CD1c-positive myeloid dendritic cell (primary cell): Measurements from ENCODE around the gene FKBP2.

Experiments
- DNase-seq: peaks from one replicate; pipeline ENCODE4 v3.0.0-alpha.2; 2016; ENCODE audit errors: extremely low spot score

The FKBP2 gene

GRCh38 chr11:64240435-64241240 is at the start of gene FKBP2:
Gene FKBP2 (plus strand): TSS chr11:64241095. CDS start chr11:64242388, 1,293 bp downstream.
- peak; percentile 99 for DNase-seq

- DNase-seq = peak; percentile 85
These were observed 48.5 kb upstream of the FKBP2 start for GRCh38 chr11:64192434-64192833.

GRCh38 chr11:64196626-64197025 is 44.3 kb upstream of the FKBP2 start:
- peak; percentile 66 for DNase-seq

DNA sequence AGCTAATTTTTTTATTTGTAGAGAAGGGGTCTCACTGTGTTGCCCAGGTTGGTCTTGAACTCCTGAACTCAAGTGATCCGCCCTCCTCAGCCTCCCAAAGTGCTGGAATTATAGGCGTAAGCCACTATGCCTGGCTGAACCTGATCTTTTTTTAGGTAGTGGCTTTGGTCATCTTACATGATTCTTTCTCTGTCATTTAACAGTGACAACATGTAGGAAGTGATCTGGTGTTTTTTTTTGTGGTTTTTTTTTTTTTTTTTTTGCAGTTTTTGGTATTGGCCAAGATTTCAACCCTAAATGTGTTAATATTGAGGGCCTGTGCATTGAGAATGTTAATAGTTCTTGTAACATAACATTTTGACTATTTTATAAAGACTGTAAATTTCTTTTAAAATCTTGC is 42.4 kb upstream of the FKBP2 start:
- DNase-seq = no peak

DNA sequence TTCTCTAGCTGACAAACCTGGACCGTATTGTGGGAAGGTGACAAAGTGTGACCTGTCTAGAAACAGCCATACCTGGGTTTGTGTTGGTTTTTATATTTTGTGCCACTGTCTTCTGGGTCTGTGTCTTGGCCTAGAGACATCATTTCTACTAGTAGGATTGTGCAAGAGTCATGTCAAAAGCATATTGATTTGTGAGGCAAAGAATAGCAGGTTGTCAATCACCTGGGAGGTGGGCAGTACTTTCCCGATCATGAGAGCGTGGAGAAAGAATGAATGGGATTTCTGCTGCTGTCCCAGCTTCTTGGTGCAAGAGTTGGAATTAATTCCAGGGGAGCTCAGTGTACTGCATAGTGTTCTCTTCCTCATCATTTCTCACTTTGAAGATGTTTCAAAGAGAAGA is 39.4 kb upstream of the FKBP2 start:
- DNase-seq = no peak

DNA sequence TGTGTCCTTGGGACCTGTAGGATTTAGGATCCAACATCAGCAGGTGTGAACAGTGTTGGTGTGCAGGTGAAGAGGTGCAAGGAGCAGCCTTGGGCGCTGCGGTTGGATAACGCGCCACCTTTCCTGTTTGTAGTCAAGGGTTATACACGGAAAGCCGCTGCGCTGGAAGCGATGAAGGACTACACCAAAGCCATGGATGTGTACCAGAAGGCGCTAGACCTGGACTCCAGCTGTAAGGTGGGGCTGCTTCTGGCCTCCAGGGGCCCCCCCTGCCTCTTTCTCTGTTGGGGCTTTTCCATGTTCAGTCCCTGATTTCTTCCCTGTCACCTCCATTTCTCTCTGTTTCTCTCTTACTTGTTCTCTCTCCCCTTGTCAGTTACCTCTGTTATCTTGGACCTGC is 37.9 kb upstream of the FKBP2 start:
- DNase-seq = no peak

DNA sequence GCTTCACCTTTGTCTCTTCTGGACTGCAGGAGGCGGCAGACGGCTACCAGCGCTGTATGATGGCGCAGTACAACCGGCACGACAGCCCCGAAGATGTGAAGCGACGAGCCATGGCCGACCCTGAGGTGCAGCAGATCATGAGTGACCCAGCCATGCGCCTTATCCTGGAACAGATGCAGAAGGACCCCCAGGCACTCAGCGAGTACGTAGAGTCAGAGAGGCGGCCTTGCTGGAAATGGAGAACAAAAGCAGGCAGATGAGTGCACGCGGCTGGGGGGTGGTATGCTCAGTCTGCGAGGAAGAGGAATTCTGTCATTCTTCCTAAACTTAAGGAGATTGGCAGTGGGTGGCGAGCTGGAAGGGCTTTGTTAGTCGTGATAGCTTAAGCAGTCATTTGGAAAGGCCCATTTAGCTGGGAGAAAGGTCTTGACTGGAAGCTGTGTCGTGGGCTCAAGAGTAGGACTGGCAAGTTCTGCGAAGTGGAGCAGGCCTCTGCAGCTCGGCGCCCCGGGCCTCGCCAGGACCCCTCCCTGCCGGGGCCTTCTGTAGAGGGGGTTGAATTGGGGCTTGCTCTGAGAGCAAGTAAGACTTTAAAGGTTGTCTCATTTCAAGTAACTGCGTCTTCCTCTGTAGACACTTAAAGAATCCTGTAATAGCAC is 37.3 kb upstream of the FKBP2 start:
- no peak for DNase-seq

- no peak for DNase-seq
These were observed 36.8 kb upstream of the FKBP2 start for GRCh38 chr11:64204080-64204440.

- DNase-seq = peak; percentile 94
These were observed 36.4 kb upstream of the FKBP2 start for GRCh38 chr11:64204464-64204989.

- peak; percentile 85 for DNase-seq
These were observed 34.2 kb upstream of the FKBP2 start, which contains the start of gene FERMT3 for GRCh38 chr11:64206457-64207255. Gene FERMT3 (plus strand): TSS chr11:64206721. CDS start chr11:64207365, 644 bp downstream.

- DNase-seq = peak; percentile 89
These were observed 33.4 kb upstream of the FKBP2 start for GRCh38 chr11:64207256-64208085.

DNA sequence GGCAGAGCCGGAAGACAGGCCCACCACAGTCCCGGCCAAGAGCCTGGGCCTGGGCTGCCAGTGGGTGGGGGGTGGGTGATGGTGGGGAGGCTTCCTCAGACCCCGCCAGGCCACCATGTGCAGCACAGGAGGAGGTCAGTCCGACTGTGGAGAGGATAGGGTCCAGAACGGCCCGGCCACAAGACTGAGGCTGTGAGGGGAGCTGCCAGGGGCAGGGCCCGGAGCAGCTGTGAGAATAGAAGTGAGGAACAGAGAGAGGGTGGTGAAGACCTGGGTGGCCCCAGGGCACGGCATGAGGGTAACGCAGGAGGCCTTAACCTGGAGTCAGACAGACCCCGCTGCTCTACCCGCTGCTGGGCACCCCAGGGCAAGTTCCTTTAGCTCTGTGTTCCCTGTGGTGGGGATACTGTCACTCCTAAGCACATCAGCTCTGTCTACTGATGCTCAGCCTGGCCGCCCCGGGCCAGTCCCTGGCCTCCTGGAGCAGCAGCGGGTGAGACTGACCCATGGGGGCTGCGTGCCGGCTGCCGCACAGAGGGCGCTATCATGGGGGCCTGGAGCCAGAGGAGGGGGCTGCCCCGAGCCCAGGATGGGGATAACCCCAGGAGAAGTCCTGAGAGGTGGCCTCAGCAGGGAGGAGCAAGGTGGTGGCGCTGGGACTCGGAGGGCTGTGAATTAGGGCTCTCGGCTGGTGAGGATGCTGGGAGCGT is 32.7 kb upstream of the FKBP2 start:
- no peak for DNase-seq

- no peak for DNase-seq
These were observed 31.9 kb upstream of the FKBP2 start for GRCh38 chr11:64208796-64209562.

DNA sequence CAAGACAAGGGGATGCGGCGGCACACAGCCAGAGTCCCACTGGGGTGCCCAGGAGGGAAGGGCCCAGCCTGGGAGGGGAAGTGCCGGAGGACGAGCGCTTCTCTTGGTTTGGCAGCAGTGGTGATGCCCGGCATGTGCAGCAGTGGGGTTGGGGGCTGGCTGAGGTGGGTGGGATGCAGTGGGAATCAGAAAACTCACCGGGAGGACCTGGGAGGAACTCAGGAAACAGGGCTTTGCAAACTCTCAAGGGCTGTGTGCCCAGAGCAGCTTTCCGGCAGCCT is 31.4 kb upstream of the FKBP2 start:
- DNase-seq = no peak

DNA sequence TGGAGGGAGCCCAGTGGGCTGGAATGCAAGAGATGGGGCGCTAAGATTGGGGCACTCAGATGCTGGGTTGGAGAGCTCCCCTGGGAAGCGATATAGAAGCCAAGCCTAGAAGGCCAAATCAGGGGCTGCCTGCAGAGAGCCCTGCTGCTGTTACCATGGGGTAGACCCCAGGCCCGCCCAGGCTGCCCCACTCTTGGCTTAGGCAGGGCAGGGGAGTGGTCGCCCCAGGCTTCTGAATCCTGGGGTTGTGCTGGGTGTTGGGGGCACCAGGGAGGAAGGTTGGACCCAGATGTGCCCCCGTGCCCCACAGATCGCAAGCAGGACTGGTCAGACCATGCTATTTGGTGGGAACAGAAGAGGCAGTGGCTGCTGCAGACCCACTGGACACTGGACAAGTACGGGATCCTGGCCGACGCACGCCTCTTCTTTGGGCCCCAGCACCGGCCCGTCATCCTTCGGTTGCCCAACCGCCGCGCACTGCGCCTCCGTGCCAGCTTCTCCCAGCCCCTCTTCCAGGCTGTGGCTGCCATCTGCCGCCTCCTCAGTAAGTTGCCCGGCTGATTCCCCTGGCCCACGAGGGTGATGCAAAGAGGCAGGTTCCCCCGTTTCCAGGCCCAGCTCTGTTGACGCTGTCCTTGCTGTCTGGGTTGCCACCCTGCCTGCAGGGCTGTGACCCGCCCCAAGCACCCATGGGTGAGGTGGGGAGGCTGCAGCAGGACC is 30.4 kb upstream of the FKBP2 start:
- DNase-seq = no peak

DNA sequence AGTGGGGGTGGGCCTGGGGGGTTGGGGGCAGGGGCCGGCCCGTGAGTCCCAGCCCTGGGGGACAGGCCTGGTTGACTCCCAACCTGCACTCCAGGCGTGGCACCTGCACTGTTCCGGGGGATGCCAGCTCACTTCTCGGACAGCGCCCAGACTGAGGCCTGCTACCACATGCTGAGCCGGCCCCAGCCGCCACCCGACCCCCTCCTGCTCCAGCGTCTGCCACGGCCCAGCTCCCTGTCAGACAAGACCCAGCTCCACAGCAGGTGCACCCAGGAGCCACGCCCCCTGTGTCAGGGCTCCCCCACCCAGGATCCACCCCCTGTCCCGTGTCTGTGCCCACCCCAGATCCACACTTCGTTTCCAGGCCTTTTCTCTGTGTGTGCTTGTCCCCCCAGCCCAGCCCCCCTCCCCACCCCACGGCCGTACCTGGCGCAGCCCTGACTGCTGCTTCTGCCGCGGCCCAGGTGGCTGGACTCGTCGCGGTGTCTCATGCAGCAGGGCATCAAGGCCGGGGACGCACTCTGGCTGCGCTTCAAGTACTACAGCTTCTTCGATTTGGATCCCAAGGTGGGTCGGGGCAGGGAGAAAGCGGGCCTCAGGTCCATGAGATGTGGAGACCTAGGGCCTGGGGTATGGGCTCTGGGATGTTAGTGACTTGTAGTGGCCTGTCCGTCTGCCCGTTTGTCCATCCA is 29.6 kb upstream of the FKBP2 start:
- DNase-seq = no peak

DNA sequence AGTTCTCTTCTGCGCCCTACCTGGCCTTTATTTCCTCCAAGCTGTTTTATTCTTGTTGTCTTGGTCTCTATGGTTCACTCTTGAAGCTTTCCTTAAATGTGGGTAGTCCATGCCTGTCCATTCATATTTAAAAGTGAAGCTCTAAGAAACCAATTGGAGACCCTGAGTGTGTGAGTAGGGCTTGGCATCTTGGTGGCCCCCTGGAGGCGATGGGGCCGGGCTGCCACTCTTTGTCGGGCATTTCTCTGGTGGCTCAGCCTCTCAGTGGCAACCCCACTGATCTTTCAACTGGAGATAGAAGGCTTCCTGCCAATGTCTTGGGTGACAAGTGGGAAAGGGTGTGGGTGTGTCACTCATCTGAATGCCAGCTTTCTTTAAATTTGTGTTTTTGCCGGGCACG is 24.0 kb upstream of the FKBP2 start:
- DNase-seq = no peak

DNA sequence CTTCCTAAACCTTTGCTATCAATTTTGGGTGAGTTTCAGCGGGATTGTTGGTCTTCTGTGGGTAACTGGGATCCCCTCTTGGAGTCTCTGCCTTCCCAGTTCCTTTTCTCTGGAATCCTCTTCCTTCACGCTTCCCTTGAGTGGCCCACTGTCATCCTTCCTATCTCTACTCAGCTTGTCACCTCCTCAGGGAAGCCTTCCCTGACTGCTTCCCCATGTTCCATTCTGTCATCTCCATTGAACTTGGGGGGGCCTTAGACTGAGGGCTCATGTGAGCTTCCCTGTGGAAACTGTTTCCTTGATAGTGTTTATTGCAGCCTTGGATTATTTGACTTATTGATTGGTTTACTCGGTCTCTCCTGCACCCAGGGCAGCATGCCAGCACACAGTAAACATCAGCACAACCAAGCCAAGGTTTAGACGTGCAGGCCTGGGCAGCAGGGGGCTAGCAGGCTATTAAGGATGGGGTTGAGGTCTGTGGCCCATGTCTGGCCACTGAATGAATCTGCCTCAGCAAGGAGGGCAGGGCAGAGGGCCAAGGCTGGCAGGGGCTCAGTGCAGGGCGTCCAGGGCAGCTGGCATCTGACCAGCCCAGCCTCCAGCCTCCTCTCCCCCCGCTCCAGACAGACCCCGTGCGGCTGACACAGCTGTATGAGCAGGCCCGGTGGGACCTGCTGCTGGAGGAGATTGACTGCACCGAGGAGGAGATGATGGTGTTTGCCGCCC is 22.1 kb upstream of the FKBP2 start:
- DNase-seq = no peak
